Hair follicular keratinocyte (primary cell): ENCODE data around the gene NT5C3A. TPM values are rescaled to one million over a fixed set of nuclear protein-coding genes. Genes with fewer than 3 reads are reported as not detected.

Experiments used
- total RNA-seq: library from RNA; depleted of rRNA; stranded (reverse); fragments of >200 nt; gene quantifications from 2 replicates; pipeline ENCODE4 v1.2.3, GENCODE V29; 2015

The NT5C3A gene
- 20.4 and 25.0 TPM in 2 replicates for total RNA-seq

DNA sequence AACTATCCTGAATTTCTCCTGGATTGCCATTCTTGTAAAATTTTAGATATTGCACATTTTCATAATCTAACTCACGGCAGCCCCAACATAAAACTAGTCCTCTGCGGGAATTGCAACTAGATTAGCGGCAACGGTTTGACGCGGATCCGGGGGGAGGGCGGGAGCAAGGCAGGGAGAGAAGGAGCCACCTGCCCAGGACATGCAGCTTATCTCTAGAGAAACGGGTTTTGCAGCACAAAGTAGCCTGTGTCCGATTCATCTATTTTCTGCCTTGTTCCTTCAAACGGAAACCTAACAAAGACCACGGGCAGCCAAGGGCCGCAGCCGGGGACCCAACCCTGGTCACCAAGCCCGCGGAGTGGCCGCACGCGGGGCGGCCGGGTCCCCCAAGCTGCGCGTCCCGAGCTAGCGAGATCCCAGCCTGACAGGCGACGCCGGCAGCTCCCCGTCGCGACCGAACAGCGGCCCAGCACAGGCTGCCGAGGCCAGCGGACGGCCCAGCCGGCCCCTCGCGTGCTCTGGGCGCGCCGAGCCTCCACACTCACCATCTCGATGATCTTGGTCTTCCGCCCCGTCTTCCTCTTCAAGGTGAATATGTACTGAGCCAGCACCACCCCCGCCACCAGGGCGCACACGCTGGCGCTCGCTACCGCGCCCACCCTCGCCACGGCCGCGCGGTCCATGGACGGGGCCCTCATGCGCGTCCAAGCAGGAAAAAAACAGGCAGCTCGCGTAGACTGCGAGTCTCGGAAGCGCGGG, at the start of gene NT5C3A:
TSS of gene NT5C3A (minus strand) at position 754 of the 759 bp plus-strand sequence. CDS start at position 683, 71 bp downstream.

DNA sequence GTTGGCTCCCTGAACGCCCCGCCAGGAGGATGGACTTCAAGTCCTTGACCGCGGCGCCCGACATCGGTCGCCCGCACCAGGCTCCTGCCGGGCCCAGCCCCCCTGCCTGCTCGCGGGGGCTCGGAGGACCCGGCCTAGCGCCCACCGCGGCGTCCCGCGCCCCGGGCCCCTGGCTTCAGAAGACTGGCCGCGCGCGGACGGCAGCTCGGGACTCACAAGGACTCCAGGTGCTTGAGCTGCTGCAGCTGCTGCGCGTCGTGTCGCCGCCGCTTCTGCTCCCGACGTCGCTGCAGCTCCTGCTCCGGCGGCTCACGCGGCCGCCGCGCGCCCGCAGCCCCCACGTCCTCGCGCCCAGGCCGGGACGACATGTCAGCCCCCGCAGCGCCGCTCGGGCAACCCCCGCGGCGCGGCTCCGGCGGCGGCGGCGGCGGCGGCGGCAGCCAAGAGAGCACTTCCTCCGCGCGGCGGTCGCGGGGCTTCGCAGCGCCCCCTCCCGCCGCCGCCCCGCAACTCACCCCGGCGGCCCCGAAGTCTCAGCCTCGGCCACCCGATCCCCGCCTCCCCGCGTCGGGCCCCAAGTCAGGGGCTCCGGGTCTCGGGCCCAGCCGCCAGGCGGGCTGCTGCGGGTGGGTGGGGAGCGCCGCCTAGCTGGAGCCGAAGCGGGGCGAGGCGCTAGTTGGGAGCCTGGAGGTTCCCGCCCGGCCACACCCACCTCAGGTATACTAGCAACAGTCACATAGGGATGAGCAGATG, 46.6 kb upstream of the NT5C3A start, which contains the start of gene RP9:
TSS of gene RP9 (minus strand) at position 400 of the 753 bp plus-strand sequence. CDS start at position 368, 32 bp downstream.

Other genes starting within 250 kb of the NT5C3A start
- 21.0 and 33.0 TPM in 2 replicates for gene KBTBD2, start 171.0 kb downstream of the NT5C3A start, total RNA-seq
- gene FKBP9, start 105.3 kb downstream of the NT5C3A start, total RNA-seq = 153 and 238 TPM in 2 replicates
- 10.3 and 17.8 TPM in 2 replicates for gene RP9, start 46.6 kb upstream of the NT5C3A start, total RNA-seq
- gene BBS9, start 66.8 kb upstream of the NT5C3A start, total RNA-seq = 7.6 and 8.5 TPM in 2 replicates